ENCODE results near the gene PLXNA4.

- no peak for TF ChIP-seq POLR2A (IDR thresholded peaks at IDR 0.05)
- no peak for TF ChIP-seq CTCF (IDR thresholded peaks at IDR 0.05)
- no peak for TF ChIP-seq POLR2AphosphoS5 (IDR thresholded peaks at IDR 0.05)
- TF ChIP-seq EP300 (IDR thresholded peaks at IDR 0.05): no peak
Observed at GRCh38 chr7:132240821-132241422, 335.3 kb downstream of the PLXNA4 start.

Measured in gastroesophageal sphincter (tissue), 3 donors.